ENCODE results near the gene COBL. TPM values are rescaled to one million over a fixed set of nuclear protein-coding genes. Genes with fewer than 3 reads are reported as not detected.

COBL gene
- polyA plus RNA-seq, 3 donors = not detected

GRCh38 chr7:51306761-51307160, 9.8 kb downstream of the COBL start:
- no peak for DNase-seq
- no peak overlapping the region for H3K9ac ChIP-seq (ENCODE audit: insufficient read depth, low read length, poor library complexity, severe bottlenecking)
- no peak overlapping the region for H3K4me2 ChIP-seq (replicated peaks; ENCODE audit: extremely low read depth, low read length, poor library complexity, severe bottlenecking)
- intact Hi-C loops (cut with micrococcal nuclease) = no loop called here
- no peak overlapping the region for H3K27ac ChIP-seq (ENCODE audit: low read depth in 1 of 2, low read length in 2 of 2)
- H4K20me1 ChIP-seq (ENCODE audit: insufficient read depth, low read length) = no peaks in the 10 kb centered on the region
- 93% methylated on average over 6 of the region's 9 CpGs for WGBS (ENCODE audit: insufficient coverage)
- H3K27me3 ChIP-seq (ENCODE audit: control insufficient read depth in 2 of 2, insufficient read depth in 2 of 2, low read length in 2 of 2) = no peaks in the 10 kb centered on the region
- H3K27ac Mint-ChIP-seq = no peak overlapping the region
- H3K9me3 ChIP-seq (replicated peaks in 1 of 2; ENCODE audit: control insufficient read depth in 1 of 2, insufficient read depth in 1 of 2, low read length in 2 of 2) = no peaks in the 10 kb centered on the region
- peaks cover 0 to 5% (median 0%) of the 10 kb centered on the region in 7 donors for H3K9me3 Mint-ChIP-seq
- H3K4me1 Mint-ChIP-seq = no peaks in the 10 kb centered on the region
- H3K4me3 ChIP-seq (replicated peaks in 1 of 3; ENCODE audit: low read depth in 2 of 3, low read length in 3 of 3) = no peak overlapping the region
- TF ChIP-seq, protein P1, sequence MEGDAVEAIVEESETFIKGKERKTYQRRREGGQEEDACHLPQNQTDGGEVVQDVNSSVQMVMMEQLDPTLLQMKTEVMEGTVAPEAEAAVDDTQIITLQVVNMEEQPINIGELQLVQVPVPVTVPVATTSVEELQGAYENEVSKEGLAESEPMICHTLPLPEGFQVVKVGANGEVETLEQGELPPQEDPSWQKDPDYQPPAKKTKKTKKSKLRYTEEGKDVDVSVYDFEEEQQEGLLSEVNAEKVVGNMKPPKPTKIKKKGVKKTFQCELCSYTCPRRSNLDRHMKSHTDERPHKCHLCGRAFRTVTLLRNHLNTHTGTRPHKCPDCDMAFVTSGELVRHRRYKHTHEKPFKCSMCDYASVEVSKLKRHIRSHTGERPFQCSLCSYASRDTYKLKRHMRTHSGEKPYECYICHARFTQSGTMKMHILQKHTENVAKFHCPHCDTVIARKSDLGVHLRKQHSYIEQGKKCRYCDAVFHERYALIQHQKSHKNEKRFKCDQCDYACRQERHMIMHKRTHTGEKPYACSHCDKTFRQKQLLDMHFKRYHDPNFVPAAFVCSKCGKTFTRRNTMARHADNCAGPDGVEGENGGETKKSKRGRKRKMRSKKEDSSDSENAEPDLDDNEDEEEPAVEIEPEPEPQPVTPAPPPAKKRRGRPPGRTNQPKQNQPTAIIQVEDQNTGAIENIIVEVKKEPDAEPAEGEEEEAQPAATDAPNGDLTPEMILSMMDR (IDR thresholded peaks at IDR 0.05) = no peak
- no peaks in the 10 kb centered on the region for H3K36me3 Mint-ChIP-seq
- no peak overlapping the region for H3K4me3 Mint-ChIP-seq
- H3K27me3 Mint-ChIP-seq (ENCODE audit: low read depth in 3 of 3) = peaks cover 4 to 11% (median 6%) of the 10 kb centered on the region in 3 donors
- no peak overlapping the region for H2AFZ ChIP-seq (ENCODE audit: insufficient read depth, low read depth, low read length, poor library complexity, severe bottlenecking)
- no peaks in the 10 kb centered on the region for H3K4me1 ChIP-seq (ENCODE audit: control insufficient read depth in 1 of 2, insufficient read depth in 2 of 2, low read length in 2 of 2)
- H3K79me2 ChIP-seq (ENCODE audit: insufficient read depth, low read length) = no peaks in the 10 kb centered on the region
- no peaks in the 10 kb centered on the region for H3K36me3 ChIP-seq (replicated peaks in 1 of 2; ENCODE audit: control insufficient read depth in 1 of 2, insufficient read depth in 2 of 2, low read length in 2 of 2)

DNA sequence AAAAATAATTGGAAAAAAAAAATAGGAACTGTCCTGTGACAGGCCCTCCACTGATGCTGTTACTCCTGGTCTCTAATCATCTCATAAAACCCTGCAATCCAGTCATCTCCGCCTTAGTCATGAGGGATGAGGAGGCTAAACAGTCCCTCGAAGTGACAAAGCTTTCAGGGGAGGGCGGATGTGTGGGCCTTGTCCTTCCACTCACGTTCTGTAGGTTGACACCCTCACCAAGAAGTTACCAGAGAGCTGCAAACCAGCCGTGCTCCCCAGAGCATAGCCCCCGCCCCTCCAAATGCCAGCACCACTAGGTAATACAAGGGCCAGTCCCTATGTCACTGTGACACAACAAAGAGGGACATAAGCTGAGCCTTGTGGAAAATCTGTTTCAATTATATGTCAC, 11.9 kb downstream of the COBL start:
- Histone ChIP-seq H2AFZ (ENCODE audit: insufficient read depth, low read depth, low read length, poor library complexity, severe bottlenecking) (no peak overlapping the region), H3K9me3 (replicated peaks in 1 of 2; ENCODE audit: control insufficient read depth in 1 of 2, insufficient read depth in 1 of 2, low read length in 2 of 2) (no peaks in the 10 kb centered on the region), H3K27me3 (ENCODE audit: control insufficient read depth in 2 of 2, insufficient read depth in 2 of 2, low read length in 2 of 2) (no peaks in the 10 kb centered on the region), H3K79me2 (ENCODE audit: insufficient read depth, low read length) (no peaks in the 10 kb centered on the region), H3K4me1 (ENCODE audit: control insufficient read depth in 1 of 2, insufficient read depth in 2 of 2, low read length in 2 of 2) (no peaks in the 10 kb centered on the region), H3K27ac (ENCODE audit: low read depth in 1 of 2, low read length in 2 of 2) (no peak overlapping the region), H3K4me2 (replicated peaks; ENCODE audit: extremely low read depth, low read length, poor library complexity, severe bottlenecking) (no peak overlapping the region), H3K36me3 (replicated peaks in 1 of 2; ENCODE audit: control insufficient read depth in 1 of 2, insufficient read depth in 2 of 2, low read length in 2 of 2) (no peaks in the 10 kb centered on the region), H4K20me1 (ENCODE audit: insufficient read depth, low read length) (no peaks in the 10 kb centered on the region), H3K9ac (ENCODE audit: insufficient read depth, low read length, poor library complexity, severe bottlenecking) (no peak overlapping the region), H3K4me3 (replicated peaks in 1 of 3; ENCODE audit: low read depth in 2 of 3, low read length in 3 of 3) (no peak overlapping the region)
- intact Hi-C loops (cut with micrococcal nuclease) = no loop called here
- Mint-ChIP-seq H3K36me3 (no peaks in the 10 kb centered on the region), H3K27ac (peak overlapping the region in 1 of 7 donors; percentile 73), H3K9me3 (peaks cover 0 to 7% (median 0%) of the 10 kb centered on the region in 7 donors), H3K4me3 (no peak overlapping the region), H3K4me1 (no peaks in the 10 kb centered on the region), H3K27me3 (ENCODE audit: low read depth in 3 of 3) (peaks cover 3 to 10% (median 7%) of the 10 kb centered on the region in 3 donors)
- TF ChIP-seq, protein P1 (IDR thresholded peaks at IDR 0.05) = no peak
- 100% methylated on average over 2 of the region's 6 CpGs for WGBS (ENCODE audit: insufficient coverage)
- no peak for DNase-seq

Measured in CD14-positive monocyte (primary cell).